Activated CD4-positive, alpha-beta T cell treated with anti-CD3 and anti-CD28 coated beads, Interleukin-2, amount 10 ng/mL, durations not matched to agents 7 days and 5 days (primary cell): ENCODE data around the gene ERC2. TPM values are rescaled to one million over a fixed set of nuclear protein-coding genes. Genes with fewer than 3 reads are reported as not detected.

Experiments used
- CTCF ChIA-PET: fragments of 350-600 bp; sonication (Branson Sonifier 250); formaldehyde crosslinking; loops from one replicate; lab custom pipeline; 2021; ENCODE audit warnings: antibody characterized with exemption; lab: Charles Lee
- POLR2A ChIA-PET: fragments of 350-600 bp; sonication (Branson Sonifier 250); formaldehyde crosslinking; loops from one replicate; lab custom pipeline; 2021; ENCODE audit warnings: antibody characterized with exemption; lab: Charles Lee
- DNase-seq: peaks from one replicate; pipeline ENCODE4 v3.0.0-alpha.2; 2020
- H3K27ac Mint-ChIP-seq: one replicate; pipeline ENCODE4 v1.8.0; 2021; ENCODE audit warnings: mild to moderate bottlenecking, moderate library complexity, mixed read lengths
- H3K27me3 Mint-ChIP-seq: one replicate; pipeline ENCODE4 v1.8.0; 2021; ENCODE audit warnings: mixed read lengths
- H3K36me3 Mint-ChIP-seq: one replicate; pipeline ENCODE4 v1.8.0; 2021; ENCODE audit warnings: low read depth, mixed read lengths
- H3K4me1 Mint-ChIP-seq: one replicate; pipeline ENCODE4 v1.8.0; 2021; ENCODE audit warnings: mixed read lengths
- H3K4me3 Mint-ChIP-seq: one replicate; pipeline ENCODE4 v1.8.0; 2021; ENCODE audit warnings: mild to moderate bottlenecking, moderate library complexity, mixed read lengths
- H3K9me3 Mint-ChIP-seq: one replicate; pipeline ENCODE4 v1.8.0; 2021; ENCODE audit warnings: mixed read lengths
- total RNA-seq, 2 experiments: library from RNA; stranded (reverse); gene quantifications; one replicate each; pipeline ENCODE4 v1.2.3, GENCODE V29; 2021

ERC2 gene
- total RNA-seq, 2 experiments from 2014 or later, result not detected

GRCh38 chr3:55538158-55538557 is 930.1 kb downstream of the ERC2 start:
- no peaks in the 10 kb centered on the region for H3K36me3 Mint-ChIP-seq
- CTCF ChIA-PET, result interaction anchor here (0.8 kb wide), 1 partner anchor 11 kb away, joined by 3 read pairs; no protein-coding TSS in a partner anchor
- POLR2A ChIA-PET, result no interaction called here
- H3K4me1 Mint-ChIP-seq, result no peaks in the 10 kb centered on the region
- H3K9me3 Mint-ChIP-seq, result no peaks in the 10 kb centered on the region
- no peaks in the 10 kb centered on the region for H3K27me3 Mint-ChIP-seq
- DNase-seq, result no peak
- no peak overlapping the region for H3K4me3 Mint-ChIP-seq
- no peak overlapping the region for H3K27ac Mint-ChIP-seq

- no peaks in the 10 kb centered on the region for H3K9me3 Mint-ChIP-seq
- no peaks in the 10 kb centered on the region for H3K4me1 Mint-ChIP-seq
- H3K27me3 Mint-ChIP-seq, result no peaks in the 10 kb centered on the region
- H3K4me3 Mint-ChIP-seq, result no peak overlapping the region
- no peak for DNase-seq
- H3K27ac Mint-ChIP-seq, result no peak overlapping the region
- POLR2A ChIA-PET, result no interaction called here
- CTCF ChIA-PET, result no interaction called here
- H3K36me3 Mint-ChIP-seq, result no peaks in the 10 kb centered on the region
Measured at GRCh38 chr3:55537563-55537962, 930.7 kb downstream of the ERC2 start.

GRCh38 chr3:55537129-55537528 is 931.1 kb downstream of the ERC2 start:
- CTCF ChIA-PET, result no interaction called here

GRCh38 chr3:55534876-55535275 is 933.4 kb downstream of the ERC2 start:
- H3K9me3 Mint-ChIP-seq, result no peaks in the 10 kb centered on the region
- POLR2A ChIA-PET, result no interaction called here
- DNase-seq, result no peak
- CTCF ChIA-PET, result no interaction called here
- no peak overlapping the region for H3K4me3 Mint-ChIP-seq
- H3K36me3 Mint-ChIP-seq, result no peaks in the 10 kb centered on the region
- H3K4me1 Mint-ChIP-seq, result no peaks in the 10 kb centered on the region
- no peak overlapping the region for H3K27ac Mint-ChIP-seq
- H3K27me3 Mint-ChIP-seq, result no peaks in the 10 kb centered on the region

More at GRCh38 chr3:55537129-55537528, 931.1 kb downstream of the ERC2 start:
- Mint-ChIP-seq H3K4me1 (no peaks in the 10 kb centered on the region), H3K27me3 (no peaks in the 10 kb centered on the region), H3K27ac (no peak overlapping the region), H3K4me3 (no peak overlapping the region), H3K9me3 (no peaks in the 10 kb centered on the region), H3K36me3 (no peaks in the 10 kb centered on the region)
- POLR2A ChIA-PET, result no interaction called here
- no peak for DNase-seq

- CTCF ChIA-PET, result no interaction called here
- DNase-seq, result no peak
- Mint-ChIP-seq H3K27ac (no peak overlapping the region), H3K36me3 (no peaks in the 10 kb centered on the region), H3K4me3 (no peak overlapping the region), H3K27me3 (no peaks in the 10 kb centered on the region), H3K9me3 (no peaks in the 10 kb centered on the region), H3K4me1 (no peaks in the 10 kb centered on the region)
- POLR2A ChIA-PET, result no interaction called here
Measured at GRCh38 chr3:55532806-55533205, 935.5 kb downstream of the ERC2 start.

- CTCF ChIA-PET, result no interaction called here
- no peaks in the 10 kb centered on the region for H3K27me3 Mint-ChIP-seq
- DNase-seq, result no peak
Measured at GRCh38 chr3:55531321-55531720, 936.9 kb downstream of the ERC2 start.

GRCh38 chr3:55527361-55527760 is 940.9 kb downstream of the ERC2 start:
- Mint-ChIP-seq H3K27ac (no peak overlapping the region), H3K9me3 (no peaks in the 10 kb centered on the region), H3K4me3 (no peak overlapping the region), H3K4me1 (peaks cover under 1% of the 10 kb centered on the region), H3K36me3 (no peaks in the 10 kb centered on the region), H3K27me3 (no peaks in the 10 kb centered on the region)
- no peak for DNase-seq
- ChIA-PET POLR2A (no interaction called here), CTCF (no interaction called here)

More at GRCh38 chr3:55531321-55531720, 936.9 kb downstream of the ERC2 start:
- POLR2A ChIA-PET, result no interaction called here
- Mint-ChIP-seq H3K4me3 (no peak overlapping the region), H3K36me3 (no peaks in the 10 kb centered on the region), H3K4me1 (no peaks in the 10 kb centered on the region), H3K27ac (no peak overlapping the region), H3K9me3 (no peaks in the 10 kb centered on the region)

- Mint-ChIP-seq H3K36me3 (no peaks in the 10 kb centered on the region), H3K9me3 (no peaks in the 10 kb centered on the region), H3K4me1 (peaks cover 2% of the 10 kb centered on the region), H3K4me3 (no peak overlapping the region), H3K27ac (no peak overlapping the region), H3K27me3 (no peaks in the 10 kb centered on the region)
- DNase-seq, result no peak
- ChIA-PET POLR2A (no interaction called here), CTCF (no interaction called here)
Measured at GRCh38 chr3:55526332-55527030, 941.8 kb downstream of the ERC2 start.

- H3K9me3 Mint-ChIP-seq, result no peaks in the 10 kb centered on the region
Measured at GRCh38 chr3:55525436-55525835, 942.8 kb downstream of the ERC2 start.

GRCh38 chr3:55524565-55525244 is 943.6 kb downstream of the ERC2 start:
- no peaks in the 10 kb centered on the region for H3K27me3 Mint-ChIP-seq
- ChIA-PET POLR2A (no interaction called here), CTCF (no interaction called here)
- no peak for DNase-seq
- no peaks in the 10 kb centered on the region for H3K36me3 Mint-ChIP-seq
- H3K9me3 Mint-ChIP-seq, result no peaks in the 10 kb centered on the region
- no peak overlapping the region for H3K4me3 Mint-ChIP-seq
- no peak overlapping the region for H3K27ac Mint-ChIP-seq
- H3K4me1 Mint-ChIP-seq, result peaks cover 3% of the 10 kb centered on the region

More at GRCh38 chr3:55525436-55525835, 942.8 kb downstream of the ERC2 start:
- no peak overlapping the region for H3K4me3 Mint-ChIP-seq
- H3K36me3 Mint-ChIP-seq, result no peaks in the 10 kb centered on the region
- CTCF ChIA-PET, result no interaction called here
- no peak overlapping the region for H3K27ac Mint-ChIP-seq
- POLR2A ChIA-PET, result no interaction called here
- H3K27me3 Mint-ChIP-seq, result no peaks in the 10 kb centered on the region
- DNase-seq, result no peak
- H3K4me1 Mint-ChIP-seq, result peaks cover 3% of the 10 kb centered on the region

- H3K9me3 Mint-ChIP-seq, result no peaks in the 10 kb centered on the region
Measured at GRCh38 chr3:55523471-55523870, 944.8 kb downstream of the ERC2 start.

GRCh38 chr3:55521738-55522421 is 946.4 kb downstream of the ERC2 start:
- no peaks in the 10 kb centered on the region for H3K27me3 Mint-ChIP-seq
- DNase-seq, result no peak
- no peaks in the 10 kb centered on the region for H3K9me3 Mint-ChIP-seq
- H3K27ac Mint-ChIP-seq, result peak overlapping the region; percentile 41
- H3K4me3 Mint-ChIP-seq, result no peak overlapping the region
- no peaks in the 10 kb centered on the region for H3K36me3 Mint-ChIP-seq
- ChIA-PET CTCF (no interaction called here), POLR2A (no interaction called here)
- peaks cover 3% of the 10 kb centered on the region for H3K4me1 Mint-ChIP-seq

More at GRCh38 chr3:55523471-55523870, 944.8 kb downstream of the ERC2 start:
- Mint-ChIP-seq H3K27me3 (no peaks in the 10 kb centered on the region), H3K36me3 (no peaks in the 10 kb centered on the region), H3K27ac (no peak overlapping the region), H3K4me1 (peaks cover 3% of the 10 kb centered on the region), H3K4me3 (no peak overlapping the region)
- ChIA-PET CTCF (no interaction called here), POLR2A (no interaction called here)
- no peak for DNase-seq

GRCh38 chr3:55521064-55521737 is 947.1 kb downstream of the ERC2 start:
- DNase-seq, result no peak
- H3K9me3 Mint-ChIP-seq, result no peaks in the 10 kb centered on the region
- no peaks in the 10 kb centered on the region for H3K27me3 Mint-ChIP-seq
- H3K36me3 Mint-ChIP-seq, result no peaks in the 10 kb centered on the region
- CTCF ChIA-PET, result no interaction called here
- peak overlapping the region; percentile 41 for H3K27ac Mint-ChIP-seq
- H3K4me1 Mint-ChIP-seq, result peaks cover 3% of the 10 kb centered on the region
- POLR2A ChIA-PET, result no interaction called here
- H3K4me3 Mint-ChIP-seq, result no peak overlapping the region
